ENCODE results near the gene MAGI3. TPM values are rescaled to one million over a fixed set of nuclear protein-coding genes. Genes with fewer than 3 reads are reported as not detected.
A peak's percentile ranks its signal among the peaks of the same experiment; 100 is the strongest.

The MAGI3 gene
- total and polyA plus RNA-seq, 8 donors: 4.6 to 24.2 (median 15.6) TPM

GRCh38 chr1:113675302-113675701, 285.0 kb downstream of the MAGI3 start:
- WGBS, 2 donors: 92% methylated on average over 2 of the region's 2 CpGs
- no peaks in the 10 kb centered on the region for H3K27me3 ChIP-seq
- no peak for TF ChIP-seq CTCF (IDR thresholded peaks at IDR 0.05)
- ATAC-seq (no peak), FAIRE-seq (no peak), DNase-seq (no peak)
- intact Hi-C loops (cut with DNase I): loop anchor here in 1 of 3 donors (5.0 kb wide), 1 partner anchor 538 kb away; no protein-coding TSS in a partner anchor
- H3K27ac ChIP-seq: no peak overlapping the region
- no peak overlapping the region for H3K4me3 ChIP-seq
- H3K9me3 ChIP-seq: no peaks in the 10 kb centered on the region
- H3K36me3 ChIP-seq: peaks cover 0 to 26% (median 4%) of the 10 kb centered on the region in 3 donors
- H3K4me1 ChIP-seq: peaks cover 5 to 11% (median 8%) of the 10 kb centered on the region in 3 donors

- H3K27ac ChIP-seq: no peak overlapping the region
- H3K36me3 ChIP-seq: peaks cover 0 to 26% (median 4%) of the 10 kb centered on the region in 3 donors
- intact Hi-C loops (cut with DNase I): loop anchor here in 1 of 3 donors (5.0 kb wide), 1 partner anchor 539 kb away; no protein-coding TSS in a partner anchor
- no peaks in the 10 kb centered on the region for H3K27me3 ChIP-seq
- H3K4me3 ChIP-seq: no peak overlapping the region
- no peak for TF ChIP-seq CTCF (IDR thresholded peaks at IDR 0.05)
- H3K9me3 ChIP-seq: no peaks in the 10 kb centered on the region
- peaks cover 5 to 11% (median 8%) of the 10 kb centered on the region in 3 donors for H3K4me1 ChIP-seq
- DNase-seq: no peak
- 56 to 57% methylated on average over 5 of the region's 5 CpGs for WGBS, 2 donors
- no peak for FAIRE-seq
- no peak for ATAC-seq
Measured at GRCh38 chr1:113676524-113676923, 286.2 kb downstream of the MAGI3 start.

GRCh38 chr1:113677250-113678158, 287.2 kb downstream of the MAGI3 start:
- H3K9me3 ChIP-seq: no peaks in the 10 kb centered on the region
- H3K4me3 ChIP-seq: no peak overlapping the region
- TF ChIP-seq CTCF (IDR thresholded peaks at IDR 0.05): peak; percentile 18 to 43 (median 26)
- H3K36me3 ChIP-seq: peaks cover 0 to 22% (median 0%) of the 10 kb centered on the region in 3 donors
- intact Hi-C loops (cut with DNase I): loop anchor here in 1 of 3 donors (5.0 kb wide), 1 partner anchor 540 kb away; no protein-coding TSS in a partner anchor
- ATAC-seq (peak; percentile 69 to 82 (median 76)), DNase-seq (peak in 3 of 6 donors; percentile 21 to 33 (median 26)), FAIRE-seq (peak; percentile 69)
- 16 to 18% methylated on average over 7 of the region's 7 CpGs for WGBS, 2 donors
- peaks cover 5 to 11% (median 8%) of the 10 kb centered on the region in 3 donors for H3K4me1 ChIP-seq
- H3K27me3 ChIP-seq: no peaks in the 10 kb centered on the region
- H3K27ac ChIP-seq: no peak overlapping the region

GRCh38 chr1:113678159-113678469, 287.8 kb downstream of the MAGI3 start:
- peaks cover 0 to 22% (median 0%) of the 10 kb centered on the region in 3 donors for H3K36me3 ChIP-seq
- H3K4me1 ChIP-seq: peaks cover 5 to 11% (median 8%) of the 10 kb centered on the region in 3 donors
- no peak overlapping the region for H3K4me3 ChIP-seq
- H3K27me3 ChIP-seq: no peaks in the 10 kb centered on the region
- H3K9me3 ChIP-seq: no peaks in the 10 kb centered on the region
- intact Hi-C loops (cut with DNase I): loop anchor here in 1 of 3 donors (5.0 kb wide), 1 partner anchor 541 kb away; no protein-coding TSS in a partner anchor
- peak in 1 of 4 donors; percentile 2 for TF ChIP-seq CTCF (IDR thresholded peaks at IDR 0.05)
- no peak for DNase-seq
- ATAC-seq: no peak
- no peak overlapping the region for H3K27ac ChIP-seq
- FAIRE-seq: no peak

All from pancreas (tissue), 10 donors.